Spleen (tissue), 11 donors: ENCODE data around the gene TPBG. TPM values are rescaled to one million over a fixed set of nuclear protein-coding genes. Genes with fewer than 3 reads are reported as not detected.

ENCODE experiments used
- DNase-seq: peaks from one replicate; pipeline ENCODE4 v3.0.0-alpha.2; 2020
- H3K27ac ChIP-seq, 8 donors: fragments of 200-600 bp; sonication (generic) in 7 of 8; 1 replicate in 4 of 8; 2 replicates in 4 of 8; pipeline versions ENCODE4 v1.5.0 to v1.8.0; 2016 to 2021; ENCODE audit warnings: inconsistent platforms in 4 of 8, mild to moderate bottlenecking in 4 of 8, moderate library complexity in 1 of 8
- H3K27me3 ChIP-seq, 7 donors: fragments of 200-600 bp; sonication (generic) in 6 of 7; replicated peaks in 1 of 7; 1 replicate in 4 of 7; 2 replicates in 3 of 7; pipeline versions ENCODE4 v1.5.0 to v1.8.0; 2016 to 2021; ENCODE audit warnings: inconsistent platforms in 3 of 7, mild to moderate bottlenecking in 1 of 7
- H3K36me3 ChIP-seq, 6 donors: fragments of 200-600 bp; sonication (generic) in 5 of 6; 1 replicate in 4 of 6; 2 replicates in 2 of 6; pipeline versions ENCODE4 v1.5.0 to v1.8.0; 2016 to 2021; ENCODE audit warnings: inconsistent platforms in 2 of 6
- H3K4me1 ChIP-seq, 6 donors: fragments of 200-600 bp; sonication (generic) in 5 of 6; 1 replicate in 3 of 6; 2 replicates in 3 of 6; pipeline versions ENCODE4 v1.5.0 to v1.8.0; 2016 to 2021; ENCODE audit warnings: inconsistent platforms in 3 of 6
- H3K4me3 ChIP-seq, 8 donors: fragments of 200-600 bp; sonication (generic) in 7 of 8; 1 replicate in 4 of 8; 2 replicates in 4 of 8; pipeline versions ENCODE4 v1.5.0 to v1.8.0; 2016 to 2021; ENCODE audit warnings: inconsistent platforms in 4 of 8, mild to moderate bottlenecking in 4 of 8, moderate library complexity in 2 of 8
- H3K9me3 ChIP-seq, 8 donors: fragments of 200-600 bp; sonication (generic) in 7 of 8; 1 replicate in 4 of 8; 2 replicates in 4 of 8; pipeline versions ENCODE4 v1.5.0 to v1.8.0; 2016 to 2021; ENCODE audit warnings: inconsistent platforms in 4 of 8
- CTCF ChIP-seq, 11 experiments: fragments of 200-600 bp in 7 of 11; fragments of 450-650 bp in 4 of 11; sonication (generic) in 4 of 11; IDR thresholded peaks in 8 of 11; conservative IDR thresholded peaks in 3 of 11; 1 replicate in 7 of 11; 2 replicates in 4 of 11; pipeline versions ENCODE4 v1.4.0 to v1.8.0; 2016 to 2021; ENCODE audit warnings: antibody characterized with exemption in 11 of 11, inconsistent platforms in 4 of 11, mild to moderate bottlenecking in 1 of 11
- POLR2A ChIP-seq, 3 donors: fragments of 450-650 bp; IDR thresholded peaks; one replicate each; pipeline ENCODE4 v1.5.1; 2017; ENCODE audit warnings: antibody characterized with exemption in 3 of 3, mild to moderate bottlenecking in 1 of 3
- POLR2AphosphoS5 ChIP-seq, 3 donors: sonication (generic); formaldehyde crosslinking; IDR thresholded peaks; one replicate each; pipeline ENCODE4 v1.5.1; 2017; ENCODE audit warnings: antibody characterized with exemption in 3 of 3
- WGBS, 5 donors: extraction: QIAGEN DNeasy Blood & Tissue Kit in 3 of 5; methylation state at CpG; one replicate each; pipeline versions ENCODE4 v1.1.5 to v1.1.7; 2013 to 2018; 5-methylcytosine and 5-hydroxymethylcytosine counted together
- intact Hi-C: fragments of 100-400 bp; cut with DNase I; formaldehyde crosslinking; loops from one replicate; pipeline ENCODE4 v1.15.0; 2023; ENCODE audit warnings: low total_unique reads
- polyA plus RNA-seq, 3 donors: library from polyadenylated mRNA; stranded (reverse); fragments of 200-250 nt; gene quantifications; one replicate each; pipeline ENCODE4 v1.2.1, GENCODE V29; 2013
- total RNA-seq, 7 donors: library from RNA; depleted of rRNA in 3 of 7; stranded (reverse); fragments of >200 nt in 3 of 7; fragmentation: NEBNext Ultra II Directional in 4 of 7; extraction: Animal tissue kit (Norgen Biotek cat#: 25700) in 4 of 7; gene quantifications; one replicate each; pipeline versions ENCODE4 v1.1.0 to v1.2.1, GENCODE V29; 2016 to 2021
- donor health status: healthy with polysubstance abuse.
- donor health status: DM: no; HTN: no; CAD: no; lungs with moderate emphysema.
- donor health status: DM: no; HTN: no; CAD: no.
- donor health status: Bipolar disorder and iron deficiency.
- donor health status: healthy.
- donor health status: DM: no; HTN: no; CAD: no.
- donor health status: DM: yes; HTN: yes; CAD: no.

The TPBG gene
- total and polyA plus RNA-seq, 10 donors = 2.5 to 21.6 (median 12.2) TPM

- DNase-seq = no peak
- Histone ChIP-seq H3K4me1 (no peaks in the 10 kb centered on the region), H3K36me3 (no peaks in the 10 kb centered on the region), H3K9me3 (no peaks in the 10 kb centered on the region), H3K27me3 (no peaks in the 10 kb centered on the region), H3K4me3 (no peak overlapping the region), H3K27ac (no peak overlapping the region)
- intact Hi-C loops = no loop called here
- WGBS, 5 donors = 9 to 28% (median 18%) methylated on average over 2 of the region's 2 CpGs
- TF ChIP-seq POLR2A (IDR thresholded peaks at IDR 0.05) (no peak), CTCF (IDR thresholded peaks at IDR 0.05 in 8 of 11, conservative IDR thresholded peaks at IDR 0.05 in 3 of 11) (no peak), POLR2AphosphoS5 (IDR thresholded peaks at IDR 0.05) (no peak)
Measured at GRCh38 chr6:82331031-82331773, 32.4 kb upstream of the TPBG start.

DNA sequence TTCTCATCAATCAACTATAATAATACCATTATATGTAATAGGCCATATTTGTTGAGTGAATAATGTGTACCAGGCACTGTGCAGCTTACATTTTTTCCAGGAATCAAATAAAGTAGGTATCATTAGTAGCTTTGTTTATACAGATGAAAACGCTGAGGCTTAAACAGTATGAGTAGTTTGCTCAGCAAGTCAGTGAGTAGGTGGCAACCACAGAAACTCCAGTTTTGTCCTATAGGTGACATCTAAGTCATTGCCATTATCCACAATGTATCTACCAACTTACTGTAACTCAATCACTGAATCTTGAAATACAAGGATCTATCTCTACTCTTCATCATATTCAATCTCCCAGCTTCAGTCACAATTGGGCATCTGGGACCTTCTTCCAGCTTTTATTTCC lies 29.8 kb upstream of the TPBG start:
- intact Hi-C loops = no loop called here
- H3K4me1 ChIP-seq = no peaks in the 10 kb centered on the region
- no peaks in the 10 kb centered on the region for H3K36me3 ChIP-seq
- 77 to 91% (median 86%) methylated on average over 1 of the region's 1 CpG for WGBS, 5 donors
- no peaks in the 10 kb centered on the region for H3K9me3 ChIP-seq
- TF ChIP-seq CTCF (IDR thresholded peaks at IDR 0.05 in 8 of 11, conservative IDR thresholded peaks at IDR 0.05 in 3 of 11) = no peak
- H3K27me3 ChIP-seq = no peaks in the 10 kb centered on the region
- no peak overlapping the region for H3K4me3 ChIP-seq
- no peak overlapping the region for H3K27ac ChIP-seq
- DNase-seq = no peak

DNA sequence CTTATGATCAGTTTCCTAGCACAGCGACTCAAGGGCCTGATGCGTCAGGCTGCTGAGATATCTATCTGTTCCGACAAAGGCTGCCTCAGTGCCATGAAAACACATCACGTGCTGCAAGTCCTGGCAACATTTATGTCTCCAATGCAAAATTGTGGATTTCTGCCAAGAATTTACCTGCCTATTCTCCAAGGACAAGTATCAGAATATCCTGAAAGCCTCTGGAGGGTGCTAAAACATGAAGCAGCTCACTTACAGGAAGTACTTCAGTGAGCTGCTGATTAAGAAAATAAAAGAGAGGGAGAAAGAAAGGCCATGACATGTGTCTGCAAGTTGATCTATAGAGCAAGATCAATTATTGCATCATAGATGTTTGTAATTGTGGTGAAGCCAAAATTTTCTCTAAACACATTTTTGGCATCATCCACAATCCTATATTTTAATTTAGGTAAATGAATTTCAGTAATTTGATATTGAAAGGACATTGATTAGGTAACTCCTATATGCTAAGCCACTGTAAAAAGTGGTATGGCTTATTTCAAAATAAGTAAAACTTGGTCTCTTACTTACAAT lies 25.8 kb upstream of the TPBG start:
- 82 to 90% (median 84%) methylated on average over 4 of the region's 4 CpGs for WGBS, 5 donors
- Histone ChIP-seq H3K4me3 (no peak overlapping the region), H3K27ac (no peak overlapping the region), H3K9me3 (peaks cover 0 to 18% (median 12%) of the 10 kb centered on the region in 8 donors), H3K27me3 (no peaks in the 10 kb centered on the region), H3K4me1 (no peaks in the 10 kb centered on the region), H3K36me3 (no peaks in the 10 kb centered on the region)
- TF ChIP-seq POLR2A (IDR thresholded peaks at IDR 0.05) = no peak
- no peak for TF ChIP-seq CTCF (IDR thresholded peaks at IDR 0.05 in 8 of 11, conservative IDR thresholded peaks at IDR 0.05 in 3 of 11)
- DNase-seq = no peak
- intact Hi-C loops = no loop called here

GRCh38 chr6:82348130-82348529 lies 15.5 kb upstream of the TPBG start:
- no peaks in the 10 kb centered on the region for H3K4me1 ChIP-seq
- H3K4me3 ChIP-seq = no peak overlapping the region
- H3K27me3 ChIP-seq = peaks cover 0 to 9% (median 0%) of the 10 kb centered on the region in 7 donors
- H3K27ac ChIP-seq = no peak overlapping the region
- H3K36me3 ChIP-seq = no peaks in the 10 kb centered on the region
- 88 to 93% (median 90%) methylated on average over 6 of the region's 6 CpGs for WGBS, 5 donors
- DNase-seq = no peak
- intact Hi-C loops = no loop called here
- TF ChIP-seq POLR2A (IDR thresholded peaks at IDR 0.05) (no peak), POLR2AphosphoS5 (IDR thresholded peaks at IDR 0.05) (no peak), CTCF (IDR thresholded peaks at IDR 0.05 in 8 of 11, conservative IDR thresholded peaks at IDR 0.05 in 3 of 11) (no peak)
- H3K9me3 ChIP-seq = peaks cover 0 to 17% (median 11%) of the 10 kb centered on the region in 8 donors
